Glutamatergic neuron (in vitro differentiated cells): ENCODE measurements around the gene CIT. TPM values are rescaled to one million over a fixed set of nuclear protein-coding genes. Genes with fewer than 3 reads are reported as not detected.

ENCODE experiments used
- DNase-seq: peaks from one replicate; pipeline ENCODE4 v3.0.0; 2022
- H3K27ac Mint-ChIP-seq: one replicate; pipeline ENCODE4 v1.8.0; 2020; ENCODE audit warnings: mild to moderate bottlenecking, mixed read lengths, inconsistent platforms; ENCODE audit not compliant: unreplicated experiment
- H3K27me3 Mint-ChIP-seq: one replicate; pipeline ENCODE4 v1.8.0; 2020; ENCODE audit warnings: mild to moderate bottlenecking, moderate library complexity, mixed read lengths, inconsistent platforms; ENCODE audit not compliant: unreplicated experiment
- H3K36me3 Mint-ChIP-seq: one replicate; pipeline ENCODE4 v1.8.0; 2020; ENCODE audit warnings: mild to moderate bottlenecking, mixed read lengths, inconsistent platforms; ENCODE audit not compliant: unreplicated experiment
- H3K4me1 Mint-ChIP-seq: one replicate; pipeline ENCODE4 v1.8.0; 2020; ENCODE audit warnings: mild to moderate bottlenecking, low read depth, mixed read lengths, inconsistent platforms; ENCODE audit not compliant: unreplicated experiment
- H3K4me3 Mint-ChIP-seq: one replicate; pipeline ENCODE4 v1.8.0; 2020; ENCODE audit warnings: mild to moderate bottlenecking, mixed read lengths, inconsistent platforms; ENCODE audit not compliant: unreplicated experiment
- H3K9me3 Mint-ChIP-seq: one replicate; pipeline ENCODE4 v1.8.0; 2020; ENCODE audit warnings: mild to moderate bottlenecking, moderate library complexity, mixed read lengths, inconsistent platforms; ENCODE audit not compliant: unreplicated experiment
- long read RNA-seq: library from polyadenylated mRNA; unstranded; transcript quantifications from one replicate; pipeline ENCODE4 v2.0.0, GENCODE V29; 2020; ENCODE audit not compliant: unreplicated experiment
- total RNA-seq: library from RNA; stranded (reverse); fragmentation: NEBNext Ultra II Directional; extraction: Animal tissue kit (Norgen Biotek cat#: 25700); gene quantifications from one replicate; pipeline ENCODE4 v1.2.1, GENCODE V29; 2021; ENCODE audit not compliant: unreplicated experiment
- TF ChIP-seq, protein P1 (sequence below): fragments of 200-600 bp; sonication (generic); IDR thresholded peaks from one replicate; pipeline ENCODE4 v1.5.0; 2021; ENCODE audit not compliant: partially characterized antibody, unreplicated experiment

The CIT gene, protein sequence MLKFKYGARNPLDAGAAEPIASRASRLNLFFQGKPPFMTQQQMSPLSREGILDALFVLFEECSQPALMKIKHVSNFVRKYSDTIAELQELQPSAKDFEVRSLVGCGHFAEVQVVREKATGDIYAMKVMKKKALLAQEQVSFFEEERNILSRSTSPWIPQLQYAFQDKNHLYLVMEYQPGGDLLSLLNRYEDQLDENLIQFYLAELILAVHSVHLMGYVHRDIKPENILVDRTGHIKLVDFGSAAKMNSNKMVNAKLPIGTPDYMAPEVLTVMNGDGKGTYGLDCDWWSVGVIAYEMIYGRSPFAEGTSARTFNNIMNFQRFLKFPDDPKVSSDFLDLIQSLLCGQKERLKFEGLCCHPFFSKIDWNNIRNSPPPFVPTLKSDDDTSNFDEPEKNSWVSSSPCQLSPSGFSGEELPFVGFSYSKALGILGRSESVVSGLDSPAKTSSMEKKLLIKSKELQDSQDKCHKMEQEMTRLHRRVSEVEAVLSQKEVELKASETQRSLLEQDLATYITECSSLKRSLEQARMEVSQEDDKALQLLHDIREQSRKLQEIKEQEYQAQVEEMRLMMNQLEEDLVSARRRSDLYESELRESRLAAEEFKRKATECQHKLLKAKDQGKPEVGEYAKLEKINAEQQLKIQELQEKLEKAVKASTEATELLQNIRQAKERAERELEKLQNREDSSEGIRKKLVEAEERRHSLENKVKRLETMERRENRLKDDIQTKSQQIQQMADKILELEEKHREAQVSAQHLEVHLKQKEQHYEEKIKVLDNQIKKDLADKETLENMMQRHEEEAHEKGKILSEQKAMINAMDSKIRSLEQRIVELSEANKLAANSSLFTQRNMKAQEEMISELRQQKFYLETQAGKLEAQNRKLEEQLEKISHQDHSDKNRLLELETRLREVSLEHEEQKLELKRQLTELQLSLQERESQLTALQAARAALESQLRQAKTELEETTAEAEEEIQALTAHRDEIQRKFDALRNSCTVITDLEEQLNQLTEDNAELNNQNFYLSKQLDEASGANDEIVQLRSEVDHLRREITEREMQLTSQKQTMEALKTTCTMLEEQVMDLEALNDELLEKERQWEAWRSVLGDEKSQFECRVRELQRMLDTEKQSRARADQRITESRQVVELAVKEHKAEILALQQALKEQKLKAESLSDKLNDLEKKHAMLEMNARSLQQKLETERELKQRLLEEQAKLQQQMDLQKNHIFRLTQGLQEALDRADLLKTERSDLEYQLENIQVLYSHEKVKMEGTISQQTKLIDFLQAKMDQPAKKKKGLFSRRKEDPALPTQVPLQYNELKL (N-terminal part only)
- 20.8 TPM for total RNA-seq
- long read RNA-seq: 0 reads

DNA sequence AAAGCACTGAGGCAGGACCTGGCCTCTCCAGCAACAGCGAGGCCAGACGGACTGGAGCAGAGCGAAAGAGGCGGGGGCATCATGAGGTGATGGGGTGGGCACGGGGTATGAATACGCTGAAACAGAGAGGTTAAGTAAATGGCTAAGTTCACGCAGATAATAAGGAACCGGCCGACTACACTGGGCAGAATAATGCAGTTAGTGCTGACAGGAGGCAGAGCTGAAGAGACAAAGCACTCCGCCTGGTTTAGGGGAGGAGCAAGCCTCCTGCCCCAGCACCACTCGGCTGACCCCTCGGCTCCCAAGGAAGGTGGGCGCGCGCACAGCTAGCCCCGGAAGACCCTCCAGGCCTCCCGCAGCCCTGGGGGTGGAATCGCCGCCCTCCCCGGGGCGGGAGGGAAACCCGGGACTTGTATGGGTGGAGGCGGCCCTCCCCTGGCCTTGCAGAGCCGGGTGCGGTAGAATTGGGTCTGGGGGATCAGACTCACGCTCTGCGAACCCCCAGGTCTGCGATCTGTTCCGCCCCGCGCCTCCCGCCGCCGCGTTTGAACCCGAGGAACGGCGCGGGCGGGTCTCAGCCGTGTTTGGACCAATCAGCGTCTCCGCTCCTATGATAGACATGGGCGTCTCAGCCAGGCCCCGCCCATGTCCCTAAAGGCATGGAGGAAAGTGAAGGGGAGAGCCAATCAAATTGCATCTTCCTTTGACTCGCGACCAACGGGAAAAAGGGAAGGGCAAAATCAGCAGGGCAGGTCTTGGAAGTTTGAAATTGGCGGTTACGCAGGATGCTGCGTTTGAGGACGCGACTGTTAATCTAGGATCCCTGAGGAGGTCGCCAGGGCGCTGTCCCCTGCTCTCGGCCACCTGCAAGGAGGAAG is at the start of gene CIT:
Gene CIT, minus strand, starts transcription at position 560 of the 878 bp plus-strand sequence. CDS start 1,152 bp downstream, outside the sequence.
- Mint-ChIP-seq H3K36me3 (no peaks in the 10 kb centered on the region), H3K4me1 (no peaks in the 10 kb centered on the region), H3K27me3 (peaks cover 4% of the 10 kb centered on the region), H3K4me3 (peak within 1 kb of the TSS; percentile 92), H3K27ac (peak within 1 kb of the TSS; percentile 73), H3K9me3 (peaks cover 3% of the 10 kb centered on the region)
- TF ChIP-seq, protein P1, sequence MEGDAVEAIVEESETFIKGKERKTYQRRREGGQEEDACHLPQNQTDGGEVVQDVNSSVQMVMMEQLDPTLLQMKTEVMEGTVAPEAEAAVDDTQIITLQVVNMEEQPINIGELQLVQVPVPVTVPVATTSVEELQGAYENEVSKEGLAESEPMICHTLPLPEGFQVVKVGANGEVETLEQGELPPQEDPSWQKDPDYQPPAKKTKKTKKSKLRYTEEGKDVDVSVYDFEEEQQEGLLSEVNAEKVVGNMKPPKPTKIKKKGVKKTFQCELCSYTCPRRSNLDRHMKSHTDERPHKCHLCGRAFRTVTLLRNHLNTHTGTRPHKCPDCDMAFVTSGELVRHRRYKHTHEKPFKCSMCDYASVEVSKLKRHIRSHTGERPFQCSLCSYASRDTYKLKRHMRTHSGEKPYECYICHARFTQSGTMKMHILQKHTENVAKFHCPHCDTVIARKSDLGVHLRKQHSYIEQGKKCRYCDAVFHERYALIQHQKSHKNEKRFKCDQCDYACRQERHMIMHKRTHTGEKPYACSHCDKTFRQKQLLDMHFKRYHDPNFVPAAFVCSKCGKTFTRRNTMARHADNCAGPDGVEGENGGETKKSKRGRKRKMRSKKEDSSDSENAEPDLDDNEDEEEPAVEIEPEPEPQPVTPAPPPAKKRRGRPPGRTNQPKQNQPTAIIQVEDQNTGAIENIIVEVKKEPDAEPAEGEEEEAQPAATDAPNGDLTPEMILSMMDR: no peak
- peak; percentile 92 for DNase-seq

DNA sequence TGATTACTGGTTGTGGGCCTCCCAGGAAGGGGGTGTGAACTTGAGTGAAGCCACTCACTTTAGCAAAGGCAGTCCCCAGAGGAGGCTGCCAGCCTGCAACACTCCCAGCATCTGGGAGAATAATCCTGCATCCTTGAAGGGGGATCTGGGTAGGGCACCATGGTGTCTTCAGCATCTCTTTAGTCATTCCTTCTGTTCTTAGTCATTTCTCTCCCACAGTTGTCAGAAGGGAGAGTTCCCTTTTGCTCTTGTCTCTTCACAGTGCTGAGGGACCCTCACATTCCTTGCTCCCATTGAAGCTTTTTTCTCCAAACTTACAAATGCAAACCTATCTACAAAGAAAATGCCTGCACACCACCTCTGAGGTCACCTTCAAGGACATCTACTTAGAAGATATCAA is 48.1 kb upstream of the CIT start:
- H3K4me1 Mint-ChIP-seq: peaks cover 5% of the 10 kb centered on the region
- DNase-seq: no peak
- no peak overlapping the region for H3K4me3 Mint-ChIP-seq
- no peak overlapping the region for H3K27ac Mint-ChIP-seq
- no peaks in the 10 kb centered on the region for H3K36me3 Mint-ChIP-seq
- TF ChIP-seq, protein P1: no peak
- H3K27me3 Mint-ChIP-seq: no peaks in the 10 kb centered on the region
- H3K9me3 Mint-ChIP-seq: peaks cover 2% of the 10 kb centered on the region

DNA sequence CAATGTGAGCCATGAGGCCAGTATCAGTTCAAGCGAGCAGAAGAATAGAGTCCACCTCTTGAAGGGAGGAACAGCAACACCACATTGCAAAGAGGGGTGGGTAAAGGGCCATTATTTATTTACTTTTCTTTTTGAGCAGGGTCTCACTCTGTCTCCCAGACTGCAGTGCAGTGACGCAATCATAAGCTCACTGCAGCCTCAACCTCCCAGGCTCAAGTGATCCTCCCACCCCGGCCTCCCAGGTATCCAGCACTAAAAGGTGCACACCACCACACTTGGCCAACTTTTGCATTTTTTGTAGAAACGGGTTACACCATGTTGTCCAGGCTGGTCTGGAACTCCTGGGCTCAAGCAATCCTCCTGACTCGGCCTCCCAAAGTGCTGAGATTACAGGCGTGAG is 42.9 kb upstream of the CIT start:
- Mint-ChIP-seq H3K36me3 (no peaks in the 10 kb centered on the region), H3K27me3 (peaks cover 2% of the 10 kb centered on the region), H3K4me1 (no peaks in the 10 kb centered on the region), H3K27ac (no peak overlapping the region), H3K4me3 (no peak overlapping the region), H3K9me3 (no peaks in the 10 kb centered on the region)
- TF ChIP-seq, protein P1: no peak
- no peak for DNase-seq

DNA sequence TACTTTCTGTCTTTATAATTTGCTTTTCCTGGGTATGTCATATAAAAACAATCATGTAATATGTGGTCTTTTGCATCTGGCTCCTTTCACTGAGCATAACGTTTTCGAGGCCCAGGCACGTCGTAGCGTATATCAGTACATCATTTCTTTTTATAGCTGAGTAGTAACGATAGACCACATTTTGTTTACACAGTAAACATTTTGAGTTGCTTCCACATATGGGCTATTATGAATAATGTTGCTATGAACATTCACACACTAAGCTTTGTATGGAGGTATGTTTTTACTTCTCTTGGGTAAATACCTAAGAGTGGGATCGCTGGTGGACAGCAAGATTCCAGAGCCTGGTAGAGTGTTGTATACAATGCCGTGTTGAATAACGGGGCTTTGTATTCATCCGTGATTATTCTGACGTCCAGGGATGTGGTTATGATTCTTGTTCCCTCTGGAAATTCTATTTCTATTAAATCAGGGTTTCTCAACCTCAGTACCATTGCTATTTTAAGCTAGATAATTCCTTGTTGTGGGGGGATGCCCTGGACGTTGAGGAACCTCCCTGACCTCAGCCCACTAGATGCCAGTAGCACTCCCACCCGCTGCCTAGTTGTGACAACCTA is 38.9 kb upstream of the CIT start:
- no peak overlapping the region for H3K4me3 Mint-ChIP-seq
- TF ChIP-seq, protein P1: no peak
- H3K27ac Mint-ChIP-seq: no peak overlapping the region
- DNase-seq: no peak
- H3K4me1 Mint-ChIP-seq: no peaks in the 10 kb centered on the region
- H3K36me3 Mint-ChIP-seq: no peaks in the 10 kb centered on the region
- H3K27me3 Mint-ChIP-seq: peaks cover 2% of the 10 kb centered on the region
- no peaks in the 10 kb centered on the region for H3K9me3 Mint-ChIP-seq
